Measurements from ENCODE around the gene HTR4.

The HTR4 gene

GRCh38 chr5:148515460-148515859, 138.9 kb downstream of the HTR4 start:
- Histone ChIP-seq H3K36me3 (ENCODE audit: insufficient read depth, insufficient read length, low read length) (no peaks in the 10 kb centered on the region), H3K4me3 (ENCODE audit: insufficient read length, low read depth) (no peak overlapping the region), H3K27me3 (ENCODE audit: insufficient read depth, insufficient read length) (no peaks in the 10 kb centered on the region), H3K4me1 (ENCODE audit: insufficient read depth, insufficient read length) (no peaks in the 10 kb centered on the region), H3K9me3 (ENCODE audit: insufficient read depth, low read length) (no peaks in the 10 kb centered on the region), H3K9ac (ENCODE audit: insufficient read length, low read depth) (no peak overlapping the region)
- TF ChIP-seq YY1 (IDR thresholded peaks at IDR 0.05; ENCODE audit: insufficient read depth, insufficient read length) (no peak), ZNF274 (IDR thresholded peaks at IDR 0.05; ENCODE audit: low read depth, low read length) (no peak), SUZ12 (IDR thresholded peaks at IDR 0.05; ENCODE audit: extremely low read depth, insufficient read depth, insufficient read length) (no peak)
- DNase-seq (ENCODE audit: low read depth, low spot score), result no peak

GRCh38 chr5:148514344-148514743, 140.0 kb downstream of the HTR4 start:
- H3K4me1 ChIP-seq (ENCODE audit: insufficient read depth, insufficient read length), result no peaks in the 10 kb centered on the region
- no peaks in the 10 kb centered on the region for H3K9me3 ChIP-seq (ENCODE audit: insufficient read depth, low read length)
- no peak overlapping the region for H3K4me3 ChIP-seq (ENCODE audit: insufficient read length, low read depth)
- H3K27me3 ChIP-seq (ENCODE audit: insufficient read depth, insufficient read length), result no peaks in the 10 kb centered on the region
- H3K36me3 ChIP-seq (ENCODE audit: insufficient read depth, insufficient read length, low read length), result no peaks in the 10 kb centered on the region
- no peak overlapping the region for H3K9ac ChIP-seq (ENCODE audit: insufficient read length, low read depth)
- DNase-seq (ENCODE audit: low read depth, low spot score), result no peak
- TF ChIP-seq YY1 (IDR thresholded peaks at IDR 0.05; ENCODE audit: insufficient read depth, insufficient read length) (no peak), SUZ12 (IDR thresholded peaks at IDR 0.05; ENCODE audit: extremely low read depth, insufficient read depth, insufficient read length) (no peak), ZNF274 (IDR thresholded peaks at IDR 0.05; ENCODE audit: low read depth, low read length) (no peak)

- no peak overlapping the region for H3K4me3 ChIP-seq (ENCODE audit: insufficient read length, low read depth)
- no peak for TF ChIP-seq SUZ12 (IDR thresholded peaks at IDR 0.05; ENCODE audit: extremely low read depth, insufficient read depth, insufficient read length)
- H3K27me3 ChIP-seq (ENCODE audit: insufficient read depth, insufficient read length), result no peaks in the 10 kb centered on the region
- H3K9me3 ChIP-seq (ENCODE audit: insufficient read depth, low read length), result no peaks in the 10 kb centered on the region
- DNase-seq (ENCODE audit: low read depth, low spot score), result no peak
- H3K4me1 ChIP-seq (ENCODE audit: insufficient read depth, insufficient read length), result no peaks in the 10 kb centered on the region
- H3K36me3 ChIP-seq (ENCODE audit: insufficient read depth, insufficient read length, low read length), result no peaks in the 10 kb centered on the region
- H3K9ac ChIP-seq (ENCODE audit: insufficient read length, low read depth), result no peak overlapping the region
These were observed 141.8 kb downstream of the HTR4 start for GRCh38 chr5:148512498-148512897.

DNA sequence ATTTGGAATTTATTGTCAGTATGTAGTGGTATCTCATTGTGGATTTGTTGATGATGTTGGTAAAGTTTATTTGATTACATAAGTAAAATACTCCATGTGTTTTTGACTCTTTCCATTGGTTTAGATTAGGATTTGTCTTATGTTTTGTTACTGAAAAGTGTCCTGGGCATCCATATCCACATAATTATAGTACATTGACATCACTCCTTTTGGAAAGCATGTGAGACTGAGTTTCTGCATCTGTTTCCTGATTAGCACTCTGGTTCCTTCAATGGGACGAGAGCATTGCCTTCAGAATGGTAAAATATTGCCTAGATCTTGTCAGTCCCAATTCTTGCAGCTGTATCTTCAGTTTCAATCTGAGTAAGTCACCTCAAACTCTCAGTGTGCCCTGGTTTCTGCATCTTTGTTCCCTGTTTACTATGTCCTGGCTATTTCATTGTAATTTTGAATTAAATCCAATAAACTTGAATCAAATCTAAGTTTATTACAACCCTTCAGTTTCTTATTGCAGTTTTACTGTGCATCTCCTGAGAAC, 142.4 kb downstream of the HTR4 start:
- H3K9ac ChIP-seq (ENCODE audit: insufficient read length, low read depth), result no peak overlapping the region
- no peaks in the 10 kb centered on the region for H3K4me1 ChIP-seq (ENCODE audit: insufficient read depth, insufficient read length)
- H3K36me3 ChIP-seq (ENCODE audit: insufficient read depth, insufficient read length, low read length), result no peaks in the 10 kb centered on the region
- H3K4me3 ChIP-seq (ENCODE audit: insufficient read length, low read depth), result no peak overlapping the region
- TF ChIP-seq YY1 (IDR thresholded peaks at IDR 0.05; ENCODE audit: insufficient read depth, insufficient read length), result no peak
- H3K9me3 ChIP-seq (ENCODE audit: insufficient read depth, low read length), result no peaks in the 10 kb centered on the region
- H3K27me3 ChIP-seq (ENCODE audit: insufficient read depth, insufficient read length), result no peaks in the 10 kb centered on the region
- DNase-seq (ENCODE audit: low read depth, low spot score), result no peak

- Histone ChIP-seq H3K36me3 (ENCODE audit: insufficient read depth, insufficient read length, low read length) (no peaks in the 10 kb centered on the region), H3K27me3 (ENCODE audit: insufficient read depth, insufficient read length) (no peaks in the 10 kb centered on the region), H3K4me3 (ENCODE audit: insufficient read length, low read depth) (no peak overlapping the region), H3K9ac (ENCODE audit: insufficient read length, low read depth) (no peak overlapping the region), H3K4me1 (ENCODE audit: insufficient read depth, insufficient read length) (no peaks in the 10 kb centered on the region), H3K9me3 (ENCODE audit: insufficient read depth, low read length) (no peaks in the 10 kb centered on the region)
- TF ChIP-seq YY1 (IDR thresholded peaks at IDR 0.05; ENCODE audit: insufficient read depth, insufficient read length), result no peak
- TF ChIP-seq ZNF274 (IDR thresholded peaks at IDR 0.05; ENCODE audit: low read depth, low read length), result no peak
- TF ChIP-seq SUZ12 (IDR thresholded peaks at IDR 0.05; ENCODE audit: extremely low read depth, insufficient read depth, insufficient read length), result no peak
- no peak for DNase-seq (ENCODE audit: low read depth, low spot score)
These were observed 144.4 kb downstream of the HTR4 start for GRCh38 chr5:148509893-148510292.

- no peak for TF ChIP-seq SUZ12 (IDR thresholded peaks at IDR 0.05; ENCODE audit: extremely low read depth, insufficient read depth, insufficient read length)
- H3K36me3 ChIP-seq (ENCODE audit: insufficient read depth, insufficient read length, low read length), result no peaks in the 10 kb centered on the region
- H3K9me3 ChIP-seq (ENCODE audit: insufficient read depth, low read length), result no peaks in the 10 kb centered on the region
- no peak overlapping the region for H3K9ac ChIP-seq (ENCODE audit: insufficient read length, low read depth)
- H3K4me3 ChIP-seq (ENCODE audit: insufficient read length, low read depth), result no peak overlapping the region
- H3K4me1 ChIP-seq (ENCODE audit: insufficient read depth, insufficient read length), result no peaks in the 10 kb centered on the region
- DNase-seq (ENCODE audit: low read depth, low spot score), result no peak
- H3K27me3 ChIP-seq (ENCODE audit: insufficient read depth, insufficient read length), result no peaks in the 10 kb centered on the region
These were observed 146.7 kb downstream of the HTR4 start for GRCh38 chr5:148507648-148508047.

GRCh38 chr5:148499452-148499851, 154.9 kb downstream of the HTR4 start:
- TF ChIP-seq ZNF274 (IDR thresholded peaks at IDR 0.05; ENCODE audit: low read depth, low read length) (no peak), YY1 (IDR thresholded peaks at IDR 0.05; ENCODE audit: insufficient read depth, insufficient read length) (no peak), SUZ12 (IDR thresholded peaks at IDR 0.05; ENCODE audit: extremely low read depth, insufficient read depth, insufficient read length) (no peak)
- Histone ChIP-seq H3K36me3 (ENCODE audit: insufficient read depth, insufficient read length, low read length) (no peaks in the 10 kb centered on the region), H3K4me3 (ENCODE audit: insufficient read length, low read depth) (no peak overlapping the region), H3K27me3 (ENCODE audit: insufficient read depth, insufficient read length) (no peaks in the 10 kb centered on the region), H3K9me3 (ENCODE audit: insufficient read depth, low read length) (no peaks in the 10 kb centered on the region), H3K4me1 (ENCODE audit: insufficient read depth, insufficient read length) (no peaks in the 10 kb centered on the region), H3K9ac (ENCODE audit: insufficient read length, low read depth) (no peak overlapping the region)
- no peak for DNase-seq (ENCODE audit: low read depth, low spot score)

DNA sequence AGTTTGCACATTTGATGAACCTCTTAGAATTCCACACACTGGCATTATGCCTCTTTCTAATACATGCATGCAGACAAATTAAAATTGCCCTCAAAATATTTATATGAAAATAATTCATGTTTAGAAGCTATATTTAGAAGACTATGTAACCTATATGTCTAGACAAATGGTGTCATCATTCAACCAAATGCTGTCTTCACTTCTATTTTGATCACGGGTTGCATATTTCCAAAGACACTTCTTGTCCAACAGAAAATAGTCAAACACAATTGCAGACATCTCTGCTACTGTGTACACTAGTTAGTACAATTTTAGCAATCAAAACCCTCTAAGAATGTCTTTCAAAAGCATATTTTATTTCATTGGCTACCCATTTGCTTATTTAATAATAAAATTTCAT, 156.6 kb downstream of the HTR4 start:
- Histone ChIP-seq H3K27me3 (ENCODE audit: insufficient read depth, insufficient read length) (no peaks in the 10 kb centered on the region), H3K9me3 (ENCODE audit: insufficient read depth, low read length) (no peaks in the 10 kb centered on the region), H3K36me3 (ENCODE audit: insufficient read depth, insufficient read length, low read length) (no peaks in the 10 kb centered on the region), H3K4me1 (ENCODE audit: insufficient read depth, insufficient read length) (no peaks in the 10 kb centered on the region), H3K4me3 (ENCODE audit: insufficient read length, low read depth) (no peak overlapping the region), H3K9ac (ENCODE audit: insufficient read length, low read depth) (no peak overlapping the region)
- no peak for TF ChIP-seq YY1 (IDR thresholded peaks at IDR 0.05; ENCODE audit: insufficient read depth, insufficient read length)
- no peak for TF ChIP-seq ZNF274 (IDR thresholded peaks at IDR 0.05; ENCODE audit: low read depth, low read length)
- TF ChIP-seq SUZ12 (IDR thresholded peaks at IDR 0.05; ENCODE audit: extremely low read depth, insufficient read depth, insufficient read length), result no peak
- no peak for DNase-seq (ENCODE audit: low read depth, low spot score)
